Sciatic nerve (tissue), 2 donors: Measurements from ENCODE around the gene ICAM3. TPM values are rescaled to one million over a fixed set of nuclear protein-coding genes. Genes with fewer than 3 reads are reported as not detected.
A peak's percentile ranks its signal among the peaks of the same experiment; 100 is the strongest.

Experiments
- ATAC-seq: fragments of 200-7000 bp; cut with Tn5 transposase; one replicate; pipeline ENCODE4 v1.9.1; 2020; ENCODE audit warnings: mild to moderate bottlenecking, moderate library complexity
- DNase-seq: peaks from one replicate; pipeline ENCODE4 v3.0.0-alpha.2; 2020; ENCODE audit warnings: low spot score
- intact Hi-C: fragments of 100-400 bp; cut with DNase I; formaldehyde crosslinking; loops from one replicate; pipeline ENCODE4 v1.14.2; 2022
- total RNA-seq: library from RNA; stranded (reverse); fragmentation: NEBNext Ultra II Directional; extraction: Animal tissue kit (Norgen Biotek cat#: 25700); gene quantifications from one replicate; pipeline ENCODE4 v1.2.1, GENCODE V29; 2021
- donor health status: DM: no; HTN: no; CAD: no.
- donor health status: DM: no; HTN: no; CAD: no.

The ICAM3 gene
- total RNA-seq, 1 donor from 2014 or later = 10.5 TPM

GRCh38 chr19:10295305-10295846 is 44.0 kb downstream of the ICAM3 start:
- intact Hi-C loops = no loop called here
- ATAC-seq (no peak), DNase-seq (no peak)

- ATAC-seq = no peak
- DNase-seq = no peak
- intact Hi-C loops = no loop called here
These were observed 45.1 kb downstream of the ICAM3 start for GRCh38 chr19:10294368-10294697.

GRCh38 chr19:10293637-10294367 is 45.6 kb downstream of the ICAM3 start:
- DNase-seq (no peak), ATAC-seq (no peak)
- intact Hi-C loops = no loop called here

GRCh38 chr19:10292789-10293636 is 46.4 kb downstream of the ICAM3 start:
- no peak for ATAC-seq
- intact Hi-C loops = no loop called here

GRCh38 chr19:10292206-10292788 is 47.1 kb downstream of the ICAM3 start:
- ATAC-seq (peak; percentile 68), DNase-seq (peak; percentile 88)
- intact Hi-C loops = no loop called here

More at GRCh38 chr19:10292789-10293636, 46.4 kb downstream of the ICAM3 start:
- no peak for DNase-seq

- intact Hi-C loops = no loop called here
- DNase-seq (no peak), ATAC-seq (no peak)
These were observed 47.7 kb downstream of the ICAM3 start for GRCh38 chr19:10291554-10292205.

GRCh38 chr19:10290876-10291553 is 48.4 kb downstream of the ICAM3 start:
- DNase-seq = no peak
- intact Hi-C loops = no loop called here

GRCh38 chr19:10290357-10290875 is 49.0 kb downstream of the ICAM3 start:
- no peak for DNase-seq
- intact Hi-C loops = no loop called here
- ATAC-seq = no peak

More at GRCh38 chr19:10290876-10291553, 48.4 kb downstream of the ICAM3 start:
- ATAC-seq = peak; percentile 41

GRCh38 chr19:10289836-10290356 is 49.5 kb downstream of the ICAM3 start, which contains the start of gene ICAM5:
Gene ICAM5 (plus strand): TSS chr19:10289952. CDS start chr19:10290044, 92 bp downstream.
- no peak for ATAC-seq
- intact Hi-C loops = no loop called here
- no peak for DNase-seq

- ATAC-seq (no peak), DNase-seq (no peak)
- intact Hi-C loops = no loop called here
These were observed 50.1 kb downstream of the ICAM3 start for GRCh38 chr19:10289167-10289835.

- no peak for ATAC-seq
- intact Hi-C loops = no loop called here
- DNase-seq = no peak
These were observed 50.7 kb downstream of the ICAM3 start for GRCh38 chr19:10288662-10289166.

GRCh38 chr19:10286803-10287737 is 52.4 kb downstream of the ICAM3 start, which contains the start of gene ICAM4:
Gene ICAM4 (plus strand): TSS chr19:10286955. CDS start chr19:10287013, 58 bp downstream.
- intact Hi-C loops = no loop called here
- ATAC-seq (peak; percentile 29), DNase-seq (no peak)

GRCh38 chr19:10285393-10285792 is 54.0 kb downstream of the ICAM3 start:
- intact Hi-C loops = no loop called here
- no peak for DNase-seq
- ATAC-seq = no peak

GRCh38 chr19:10284960-10285278 is 54.5 kb downstream of the ICAM3 start:
- ATAC-seq (no peak), DNase-seq (no peak)
- intact Hi-C loops = no loop called here

- DNase-seq (no peak), ATAC-seq (no peak)
- intact Hi-C loops = no loop called here
These were observed 55.1 kb downstream of the ICAM3 start for GRCh38 chr19:10284065-10284959.
